ENCODE data around the gene MAPKAP1.
"Not testable (repeated sequence)": the region's sequence is repeated elsewhere in the genome, so short reads cannot be mapped to it uniquely, and the experiment has no call there.

MAPKAP1 gene

DNA sequence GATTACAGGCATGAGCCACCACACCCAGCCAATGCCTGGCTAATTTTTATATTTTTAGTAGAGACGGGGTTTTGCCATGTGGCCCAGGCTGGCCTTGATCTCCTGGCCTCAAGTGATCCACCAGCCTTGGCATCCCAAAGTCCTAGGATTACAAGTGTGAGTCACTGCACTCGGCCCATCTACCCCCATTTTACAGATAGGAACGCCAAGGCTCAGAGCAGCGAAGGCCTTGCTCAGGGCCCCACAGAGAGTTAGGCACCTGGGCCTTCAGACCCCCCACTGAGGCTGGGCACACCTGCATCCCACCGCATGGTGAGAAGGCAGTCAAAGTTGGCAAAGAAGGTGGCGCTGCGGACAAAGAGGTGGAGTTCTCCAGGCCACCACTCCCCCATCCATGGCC lies 302.3 kb downstream of the MAPKAP1 start:
- no peak for DNase-seq

DNA sequence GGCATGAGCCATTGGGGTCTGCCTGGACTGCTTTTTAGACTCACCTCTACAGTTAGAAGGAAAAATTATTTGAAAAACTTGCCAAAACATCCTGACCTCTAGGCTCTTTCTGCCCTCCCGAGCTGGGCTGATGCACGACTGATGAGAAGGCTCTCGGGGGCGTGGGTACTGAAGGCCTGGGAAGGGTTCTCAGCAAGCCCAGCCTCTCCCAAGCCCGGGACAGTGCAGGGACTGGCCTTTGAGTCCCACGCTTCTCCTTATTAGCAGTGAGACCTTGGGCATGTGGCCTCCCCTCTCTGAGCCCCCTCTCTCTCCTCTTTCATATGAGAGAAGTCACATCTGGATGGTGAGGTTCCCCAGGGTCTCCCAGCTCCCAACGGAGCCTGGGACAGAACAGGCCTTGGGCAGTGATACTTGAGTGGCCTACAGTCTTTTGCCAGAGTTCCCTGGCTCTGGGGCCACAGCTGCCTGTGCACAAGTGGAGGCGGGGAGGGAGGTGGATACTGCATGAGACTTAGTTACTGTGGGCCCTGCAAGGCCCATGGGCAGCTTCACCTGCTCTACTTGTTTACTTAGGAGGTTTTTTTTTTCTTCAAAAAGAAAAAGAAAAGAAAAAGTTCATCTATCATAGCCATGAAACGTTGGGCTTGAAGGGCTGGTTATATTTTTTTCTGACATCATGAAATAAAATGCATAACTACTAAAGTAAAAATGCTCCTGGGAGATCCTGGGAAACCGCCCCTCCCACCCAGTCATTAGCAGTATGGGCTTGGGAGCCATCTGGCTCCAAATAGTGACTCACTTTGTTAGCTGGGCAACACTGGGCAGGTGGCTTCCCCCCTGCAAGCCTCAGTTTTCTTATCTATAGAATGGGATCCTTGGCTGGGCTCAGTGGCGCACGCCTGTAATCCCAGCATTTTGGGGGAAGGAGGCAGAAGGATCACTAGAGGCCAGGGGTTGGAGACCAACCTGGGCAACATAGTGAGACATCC lies 306.0 kb downstream of the MAPKAP1 start:
- DNase-seq = no peak

DNA sequence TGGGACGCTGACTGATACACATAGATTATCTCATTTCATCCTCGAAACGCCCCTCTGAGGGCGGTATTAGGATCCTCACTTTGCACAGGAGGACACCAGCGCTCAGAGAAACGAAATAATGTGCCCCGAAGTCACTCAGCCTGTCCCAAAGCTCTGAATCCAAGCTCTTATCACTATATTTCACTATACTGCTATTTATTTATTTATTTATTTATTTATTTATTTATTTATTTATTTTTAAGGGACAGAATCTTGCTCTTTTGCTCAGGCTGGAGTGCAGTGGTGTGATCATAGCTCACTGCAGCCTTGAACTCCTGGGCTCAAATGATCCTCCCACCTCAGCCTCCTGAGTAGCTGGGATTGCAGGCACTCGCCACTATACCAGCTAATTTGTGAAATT lies 306.8 kb downstream of the MAPKAP1 start:
- not testable (repeated sequence) for DNase-seq

DNA sequence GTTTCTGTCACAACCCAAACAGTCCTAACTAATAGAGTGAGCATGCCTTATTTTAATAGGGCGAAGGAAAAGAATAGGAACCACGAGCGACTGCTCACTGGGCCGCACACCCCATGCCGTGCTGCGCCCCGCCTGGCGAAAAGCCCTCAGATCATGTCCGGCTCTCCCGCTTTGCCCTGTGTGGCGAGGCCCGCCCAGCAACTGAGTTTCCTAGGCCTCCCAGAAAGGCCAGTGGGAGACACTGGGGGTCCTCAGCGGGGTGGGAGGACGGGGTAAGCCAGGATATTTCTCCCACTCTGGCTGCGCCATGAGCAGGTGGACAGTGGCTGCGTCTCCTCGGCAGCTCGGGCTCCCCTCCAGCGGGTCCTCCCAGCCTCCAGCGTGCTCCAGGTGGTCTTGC lies 307.3 kb downstream of the MAPKAP1 start:
- DNase-seq = no peak

DNA sequence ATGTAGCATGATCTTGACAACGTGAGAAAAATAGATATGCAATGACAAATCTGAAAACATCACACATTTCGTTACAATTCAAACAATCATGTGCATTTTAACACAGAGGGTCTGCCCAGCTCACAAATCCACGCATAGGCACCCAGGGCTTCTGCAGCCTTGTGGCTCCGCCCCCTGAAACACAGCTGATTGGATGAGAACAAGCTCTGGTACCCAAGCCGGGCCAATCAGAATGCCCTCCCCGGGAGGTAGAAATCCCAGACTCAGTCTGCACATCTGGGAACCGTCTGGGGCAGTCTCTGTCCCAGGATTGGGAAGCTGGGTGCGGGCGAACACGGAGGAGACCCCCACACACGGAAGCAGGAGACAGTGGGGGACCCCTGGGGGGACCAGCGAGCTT lies 307.8 kb downstream of the MAPKAP1 start:
- no peak for DNase-seq

DNA sequence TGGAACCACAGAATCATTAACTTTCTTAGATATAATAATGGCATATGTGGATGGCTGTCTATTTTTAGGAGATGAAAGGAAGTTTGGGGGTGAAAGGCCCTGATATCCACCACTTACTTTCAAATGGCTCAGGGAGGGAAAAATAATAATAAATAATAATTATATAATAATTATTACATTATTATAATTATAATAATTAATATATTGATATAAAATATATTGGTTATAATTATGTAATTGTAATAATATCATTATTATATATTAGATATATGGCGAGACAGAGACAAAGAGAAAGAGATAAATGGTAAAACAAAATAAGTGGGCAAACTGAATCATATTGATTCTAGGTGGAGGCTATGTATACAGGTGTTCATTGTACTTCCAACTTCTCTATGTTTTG lies 308.8 kb downstream of the MAPKAP1 start:
- no peak for DNase-seq

DNA sequence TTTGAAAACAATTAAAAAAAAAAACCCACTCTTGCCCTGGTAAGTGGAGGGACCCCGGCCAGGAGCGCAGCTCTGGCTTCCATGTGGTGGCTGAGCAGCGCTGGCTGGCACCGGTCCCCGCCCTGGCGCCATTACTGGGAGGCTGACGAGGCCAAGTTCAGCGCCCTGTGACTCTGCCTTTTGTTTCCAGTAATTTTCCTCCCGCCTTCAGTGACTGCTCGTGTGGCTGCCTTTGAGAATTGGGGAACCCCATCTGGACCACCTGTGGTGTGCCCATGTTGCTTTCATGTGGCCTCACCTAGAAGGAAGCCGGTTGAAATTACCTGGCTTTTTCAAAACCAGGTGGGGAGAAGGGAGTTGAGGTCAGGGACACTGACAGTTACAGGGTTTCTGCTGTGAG lies 309.3 kb downstream of the MAPKAP1 start:
- no peak for DNase-seq

DNA sequence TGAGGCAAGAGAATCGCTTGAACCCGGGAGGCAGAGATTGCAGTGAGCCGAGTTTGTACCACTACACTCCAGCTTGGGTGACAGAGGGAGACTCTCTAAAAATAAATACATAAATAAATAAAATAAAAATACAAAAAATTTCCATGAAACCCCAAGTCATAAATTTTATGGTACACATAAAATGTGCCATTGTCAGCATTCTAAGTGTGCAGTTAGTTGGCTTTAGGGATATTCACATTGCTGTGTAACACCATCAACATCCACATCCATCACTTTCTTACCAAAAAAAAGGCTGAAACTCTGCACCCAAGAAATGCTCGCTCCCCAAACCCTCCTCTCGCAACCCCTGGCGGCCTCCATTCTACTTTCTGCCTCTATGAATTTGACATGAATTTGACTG lies 310.2 kb downstream of the MAPKAP1 start:
- DNase-seq = no peak

DNA sequence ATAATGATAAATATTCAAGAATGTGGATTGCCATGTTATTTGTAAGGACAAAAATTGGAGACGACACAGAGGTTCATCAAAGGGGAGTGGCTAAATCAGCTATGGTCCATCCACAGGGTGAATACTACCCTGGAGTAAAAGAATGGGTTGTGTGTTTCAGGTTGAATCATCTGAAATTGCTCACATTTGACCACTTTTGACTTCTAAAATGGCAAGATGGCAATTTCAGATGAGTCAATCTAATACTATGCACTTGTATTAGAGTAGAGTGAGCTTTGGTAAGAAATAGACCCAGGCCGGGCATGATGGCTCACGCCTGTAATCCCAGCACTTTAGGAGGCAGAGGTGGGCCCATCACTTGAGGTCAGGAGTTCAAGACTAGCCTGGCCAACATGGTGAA lies 313.6 kb downstream of the MAPKAP1 start:
- no peak for DNase-seq

DNA sequence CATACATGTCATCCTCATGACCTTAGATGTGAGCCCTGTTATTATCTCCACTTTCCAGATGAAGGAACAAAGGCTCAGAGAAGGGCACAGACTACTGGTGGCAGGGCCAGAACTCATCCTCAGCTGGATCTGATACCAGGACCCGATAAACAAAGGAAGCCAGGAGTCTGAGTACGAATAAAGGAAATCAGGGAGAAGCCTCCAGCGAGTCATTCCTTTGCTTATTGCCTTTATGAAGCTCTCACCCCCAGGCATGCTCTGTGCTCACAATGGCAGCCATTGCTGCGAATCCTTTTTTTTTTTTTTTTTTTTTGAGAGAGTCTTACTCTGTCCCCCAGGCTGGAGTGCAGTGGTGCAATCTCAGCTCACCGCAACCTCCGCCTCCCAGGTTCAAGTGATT lies 315.3 kb downstream of the MAPKAP1 start:
- no peak for DNase-seq

DNA sequence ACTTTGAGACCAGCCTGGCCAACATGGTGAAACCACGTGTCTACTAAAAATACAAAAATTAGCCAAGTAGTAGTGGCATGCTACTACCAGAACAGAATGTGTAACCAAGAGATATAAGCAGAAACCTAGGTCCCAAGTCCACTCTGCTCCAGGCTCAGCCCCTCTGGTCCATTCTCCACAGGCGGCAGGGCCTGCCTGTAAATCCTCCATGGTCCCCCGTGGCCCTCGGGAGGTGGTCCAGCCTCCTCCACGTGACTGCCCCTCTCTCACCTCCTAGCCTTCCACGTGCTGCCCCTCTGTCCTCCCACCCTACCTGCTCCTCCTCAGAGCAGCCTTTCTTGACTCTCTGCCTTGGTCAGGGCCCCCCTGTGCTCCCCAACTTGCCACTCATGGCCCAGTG lies 318.0 kb downstream of the MAPKAP1 start:
- DNase-seq = no peak

DNA sequence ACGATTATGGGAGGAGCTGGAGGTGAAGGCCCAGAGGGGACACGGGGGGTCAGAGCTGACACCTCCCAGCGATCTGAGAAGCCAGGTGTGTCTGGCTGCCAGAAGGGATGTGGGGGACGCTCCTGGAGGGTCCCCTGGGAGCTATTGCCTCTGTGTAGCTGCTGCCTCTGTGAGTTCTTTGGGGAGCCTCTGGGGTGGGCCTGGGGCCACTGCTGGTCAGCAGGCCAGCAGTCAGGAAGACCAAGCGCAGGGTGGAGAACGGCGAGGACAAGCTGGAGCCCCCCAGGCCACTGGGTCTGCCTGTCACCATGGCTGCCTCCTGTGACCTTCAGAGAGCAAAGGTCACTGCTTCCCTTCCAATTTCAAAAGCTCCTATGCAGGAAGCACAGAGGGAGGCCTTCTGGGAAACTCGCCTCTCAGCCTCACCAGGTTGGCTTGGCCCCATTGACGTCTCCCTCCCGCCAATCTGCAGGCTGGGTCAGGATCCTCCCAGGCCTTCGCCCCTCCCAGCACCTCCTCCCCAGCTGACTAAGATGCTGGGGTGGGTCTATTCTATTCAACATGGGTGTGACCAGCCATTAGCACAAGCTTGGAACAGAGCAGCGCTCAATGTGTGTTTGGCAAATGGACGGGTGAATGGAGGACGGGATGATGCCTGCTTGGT lies 319.0 kb downstream of the MAPKAP1 start:
- no peak for DNase-seq

All from bone marrow (tissue), 2 donors.